SK-N-SH treated with all-trans-retinoic acid at 6 μM for 48 hours (cell line): ENCODE measurements around the gene TMEM259.
A peak's percentile ranks its signal among the peaks of the same experiment; 100 is the strongest.

Experiments used
- ATAC-seq: fragments of 200-7000 bp; cut with Tn5 transposase; 3 replicates; pipeline ENCODE4 v1.9.1; 2020; ENCODE audit warnings: mild to moderate bottlenecking, moderate library complexity
- ARNTL ChIP-seq: fragments of 450-650 bp; formaldehyde crosslinking; IDR thresholded peaks from 2 replicates; pipeline ENCODE4 v1.5.0; 2020; ENCODE audit warnings: low read depth, mild to moderate bottlenecking, moderate library complexity, borderline replicate concordance
- BACH2 ChIP-seq: fragments of 250-450 bp; sonication (Bioruptor Pico); IDR thresholded peaks from 2 replicates; pipeline ENCODE4 v1.9.0; 2021; ENCODE audit warnings: mild to moderate bottlenecking, borderline replicate concordance
- CREB5 ChIP-seq: fragments of 250-450 bp; sonication (Bioruptor Pico); IDR thresholded peaks from 2 replicates; pipeline ENCODE4 v1.5.1; 2020; ENCODE audit warnings: low read depth, mild to moderate bottlenecking, moderate library complexity
- CSDC2 ChIP-seq: fragments of 250-450 bp; sonication (Bioruptor Pico); IDR thresholded peaks from 2 replicates; pipeline ENCODE4 v1.5.0; 2020; ENCODE audit warnings: mild to moderate bottlenecking, moderate library complexity
- CSRNP3 ChIP-seq: fragments of 250-450 bp; sonication (Bioruptor Pico); IDR thresholded peaks from 2 replicates; pipeline ENCODE4 v1.5.1; 2021; ENCODE audit warnings: mild to moderate bottlenecking, moderate library complexity
- GLIS3 ChIP-seq: fragments of 250-450 bp; sonication (Bioruptor Pico); IDR thresholded peaks from 2 replicates; pipeline ENCODE4 v1.5.0; 2020; ENCODE audit warnings: mild to moderate bottlenecking, moderate library complexity
- ISL1 ChIP-seq: fragments of 250-450 bp; sonication (Bioruptor Pico); IDR thresholded peaks from 2 replicates; pipeline ENCODE4 v2.1.2; 2022; ENCODE audit warnings: mild to moderate bottlenecking, moderate library complexity
- OSR1 ChIP-seq: fragments of 250-450 bp; sonication (Bioruptor Pico); IDR thresholded peaks from 2 replicates; pipeline ENCODE4 v1.8.0; 2022; ENCODE audit warnings: moderate library complexity, mild to moderate bottlenecking, inconsistent platforms
- PATZ1 ChIP-seq: fragments of 250-450 bp; sonication (Bioruptor Pico); IDR thresholded peaks from 2 replicates; pipeline ENCODE4 v1.8.0; 2020; ENCODE audit warnings: mild to moderate bottlenecking, moderate library complexity, borderline replicate concordance
- PPARA ChIP-seq: fragments of 250-450 bp; sonication (Bioruptor Pico); IDR thresholded peaks from 2 replicates; pipeline ENCODE4 v1.5.0; 2020; ENCODE audit warnings: mild to moderate bottlenecking, borderline replicate concordance
- RARB ChIP-seq: fragments of 250-450 bp; sonication (Bioruptor Pico); IDR thresholded peaks from 2 replicates; pipeline ENCODE4 v1.8.0; 2021; ENCODE audit warnings: mild to moderate bottlenecking, moderate library complexity
- SNAI2 ChIP-seq: fragments of 250-450 bp; sonication (Bioruptor Pico); IDR thresholded peaks from 2 replicates; pipeline ENCODE4 v1.5.0; 2020; ENCODE audit warnings: mild to moderate bottlenecking, moderate library complexity
- TCF4 ChIP-seq: fragments of 250-450 bp; sonication (Bioruptor Pico); IDR thresholded peaks from 2 replicates; pipeline ENCODE4 v1.8.0; 2021; ENCODE audit warnings: mild to moderate bottlenecking, moderate library complexity, borderline replicate concordance
- TOX ChIP-seq: fragments of 250-450 bp; sonication (Bioruptor Pico); IDR thresholded peaks from 2 replicates; pipeline ENCODE4 v1.8.0; 2021; ENCODE audit warnings: mild to moderate bottlenecking, moderate library complexity, borderline replicate concordance
- ZC3H10 ChIP-seq: fragments of 250-450 bp; sonication (Bioruptor Pico); IDR thresholded peaks from 2 replicates; pipeline ENCODE4 v1.5.1; 2021; ENCODE audit warnings: mild to moderate bottlenecking, moderate library complexity
- ZFP3 ChIP-seq: fragments of 250-450 bp; sonication (Bioruptor Pico); IDR thresholded peaks from 2 replicates; pipeline ENCODE4 v1.5.0; 2020; ENCODE audit warnings: mild to moderate bottlenecking, moderate library complexity
- ZNF565 ChIP-seq: fragments of 450-650 bp; formaldehyde crosslinking; conservative IDR thresholded peaks from 2 replicates; pipeline ENCODE4 v1.5.0; 2020; ENCODE audit warnings: low read depth, mild to moderate bottlenecking, moderate library complexity
- ZNF70 ChIP-seq: fragments of 450-650 bp; formaldehyde crosslinking; IDR thresholded peaks from 2 replicates; pipeline ENCODE4 v1.5.0; 2020; ENCODE audit warnings: mild to moderate bottlenecking, moderate library complexity
- ZNF8 ChIP-seq: fragments of 450-650 bp; formaldehyde crosslinking; IDR thresholded peaks from 2 replicates; pipeline ENCODE4 v1.5.0; 2020; ENCODE audit warnings: mild to moderate bottlenecking, moderate library complexity

Gene TMEM259

GRCh38 chr19:1004204-1004802, 16.6 kb downstream of the TMEM259 start:
- no peak for ATAC-seq
- TF ChIP-seq TCF4 (CRISPR knock-in tag) (no peak), ZC3H10 (CRISPR knock-in tag) (no peak), CSDC2 (CRISPR knock-in tag) (no peak), SNAI2 (CRISPR knock-in tag) (no peak), ARNTL (CRISPR knock-in tag) (no peak), BACH2 (no peak), PPARA (CRISPR knock-in tag) (no peak), ZNF70 (CRISPR knock-in tag) (no peak), RARB (no peak), CSRNP3 (CRISPR knock-in tag) (no peak), GLIS3 (no peak), ISL1 (CRISPR knock-in tag) (no peak), ZNF8 (CRISPR knock-in tag) (no peak), PATZ1 (CRISPR knock-in tag) (no peak), TOX (CRISPR knock-in tag) (no peak)
- TF ChIP-seq, all 23 proteins: peak for 0

- ATAC-seq: no peak
- TF ChIP-seq CREB5 (CRISPR knock-in tag): no peak
- no peak for TF ChIP-seq CSRNP3 (CRISPR knock-in tag)
- TF ChIP-seq OSR1 (CRISPR knock-in tag): no peak
- TF ChIP-seq ZNF565 (CRISPR knock-in tag): no peak
Observed at GRCh38 chr19:1003283-1003682, 17.6 kb downstream of the TMEM259 start.

GRCh38 chr19:1002600-1002999, 18.3 kb downstream of the TMEM259 start:
- no peak for TF ChIP-seq BACH2
- TF ChIP-seq CSRNP3 (CRISPR knock-in tag): no peak
- no peak for TF ChIP-seq TCF4 (CRISPR knock-in tag)
- TF ChIP-seq TOX (CRISPR knock-in tag): no peak
- TF ChIP-seq OSR1 (CRISPR knock-in tag): no peak
- TF ChIP-seq ZFP3: peak; percentile 98
- TF ChIP-seq, all 23 proteins: peak for 1
- ATAC-seq: no peak

- TF ChIP-seq ZNF70 (CRISPR knock-in tag) (peak; percentile 56), TCF4 (CRISPR knock-in tag) (no peak)
- ATAC-seq: peak; percentile 73
Observed at GRCh38 chr19:1001538-1002166, 19.3 kb downstream of the TMEM259 start.
